SU-DHL-6 (cell line): Measurements from ENCODE around the gene USP43.

Experiments
- CTCF ChIP-seq: fragments of 200-600 bp; sonication (generic); IDR thresholded peaks from one replicate; pipeline ENCODE4 v1.5.1; 2017; ENCODE audit warnings: antibody characterized with exemption, mild to moderate bottlenecking, low read length, moderate library complexity; ENCODE audit not compliant: insufficient read depth, poor library complexity, severe bottlenecking
- EZH2phosphoT487 ChIP-seq: fragments of 200-600 bp; sonication (generic), shearing (Covaris generic); conservative IDR thresholded peaks from 2 replicates; pipeline ENCODE4 v1.6.1; 2018; ENCODE audit warnings: mild to moderate bottlenecking, antibody characterized with exemption, low read length, moderate library complexity, mixed read lengths

GRCh38 chr17:9615486-9615885 is 29.8 kb upstream of the USP43 start:
- TF ChIP-seq CTCF (no peak), EZH2phosphoT487 (no peak)
